Natural killer cell (primary cell): ENCODE data around the gene R3HDM2. TPM values are rescaled to one million over a fixed set of nuclear protein-coding genes. Genes with fewer than 3 reads are reported as not detected.
"Not testable (repeated sequence)": the region's sequence is repeated elsewhere in the genome, so short reads cannot be mapped to it uniquely, and the experiment has no call there.

Experiments
- ATAC-seq, 3 donors: fragments of 150-1000 bp in 2 of 3; fragments of 200-7000 bp in 1 of 3; cut with Tn5 transposase; 1 replicate in 1 of 3; 2 replicates in 2 of 3; pipeline ENCODE4 v1.10.0; 2021; ENCODE audit warnings: mild to moderate bottlenecking in 2 of 3, moderate library complexity in 2 of 3
- DNase-seq, 2 donors: peaks; one replicate each; pipeline versions ENCODE4 v3.0.0 to v3.0.0-alpha.2; 2013 to 2021; ENCODE audit warnings: mixed read lengths in 1 of 2
- H3K27ac ChIP-seq: one replicate; pipeline ENCODE4 v1.5.1; 2013; ENCODE audit warnings: mild to moderate bottlenecking, low read length
- H3K27me3 ChIP-seq: one replicate; pipeline ENCODE4 v1.6.1; 2013; ENCODE audit warnings: low read length; ENCODE audit not compliant: control insufficient read depth, insufficient read depth
- H3K36me3 ChIP-seq: one replicate; pipeline ENCODE4 v1.6.1; 2013; ENCODE audit warnings: low read length; ENCODE audit not compliant: control insufficient read depth, insufficient read depth
- H3K4me1 ChIP-seq: one replicate; pipeline ENCODE4 v1.6.1; 2013; ENCODE audit warnings: low read length; ENCODE audit not compliant: control insufficient read depth, insufficient read depth
- H3K4me3 ChIP-seq: one replicate; pipeline ENCODE4 v1.5.1; 2013; ENCODE audit warnings: low read length
- H3K9me3 ChIP-seq: one replicate; pipeline ENCODE4 v1.6.1; 2013; ENCODE audit warnings: low read length; ENCODE audit not compliant: control insufficient read depth, insufficient read depth
- H3K27ac Mint-ChIP-seq, 2 donors: one replicate each; pipeline ENCODE4 v1.8.0; 2022; ENCODE audit warnings: mild to moderate bottlenecking in 2 of 2, mixed read lengths in 2 of 2, moderate library complexity in 1 of 2
- H3K27me3 Mint-ChIP-seq, 2 donors: one replicate each; pipeline ENCODE4 v1.8.0; 2022; ENCODE audit warnings: low read depth in 2 of 2, mixed read lengths in 2 of 2
- H3K36me3 Mint-ChIP-seq: one replicate; pipeline ENCODE4 v1.8.0; 2022; ENCODE audit warnings: mixed read lengths
- H3K4me1 Mint-ChIP-seq, 2 donors: one replicate each; pipeline ENCODE4 v1.8.0; 2022; ENCODE audit warnings: mixed read lengths in 2 of 2
- H3K4me3 Mint-ChIP-seq: one replicate; pipeline ENCODE4 v1.8.0; 2022; ENCODE audit warnings: mild to moderate bottlenecking, moderate library complexity, mixed read lengths
- H3K9me3 Mint-ChIP-seq, 2 donors: one replicate each; pipeline ENCODE4 v1.8.0; 2022; ENCODE audit warnings: mixed read lengths in 2 of 2
- WGBS: methylation state at CpG from one replicate; pipeline ENCODE4 v1.1.7; 2013; ENCODE audit warnings: missing lambda C conversion rate; ENCODE audit not compliant: insufficient coverage; 5-methylcytosine and 5-hydroxymethylcytosine counted together
- intact Hi-C: fragments of 100-400 bp; cut with micrococcal nuclease; formaldehyde crosslinking; loops from one replicate; pipeline ENCODE4 v1.14.2; 2022
- total RNA-seq, 4 donors: library from RNA; stranded (reverse); fragments of 120-200 nt in 1 of 4; gene quantifications; one replicate each; pipeline versions ENCODE4 v1.2.3 to v1.2.4, GENCODE V29; 2013 to 2022
- TF ChIP-seq, protein P1 (sequence below): fragments of 200-600 bp; IDR thresholded peaks from one replicate; pipeline ENCODE4 v1.8.0; 2022; ENCODE audit warnings: antibody characterized with exemption

R3HDM2 gene
- total RNA-seq, 3 donors from 2014 or later (not counting 1 experiment from before 2014, with no cell fraction given): 110 to 124 (median 123) TPM

DNA sequence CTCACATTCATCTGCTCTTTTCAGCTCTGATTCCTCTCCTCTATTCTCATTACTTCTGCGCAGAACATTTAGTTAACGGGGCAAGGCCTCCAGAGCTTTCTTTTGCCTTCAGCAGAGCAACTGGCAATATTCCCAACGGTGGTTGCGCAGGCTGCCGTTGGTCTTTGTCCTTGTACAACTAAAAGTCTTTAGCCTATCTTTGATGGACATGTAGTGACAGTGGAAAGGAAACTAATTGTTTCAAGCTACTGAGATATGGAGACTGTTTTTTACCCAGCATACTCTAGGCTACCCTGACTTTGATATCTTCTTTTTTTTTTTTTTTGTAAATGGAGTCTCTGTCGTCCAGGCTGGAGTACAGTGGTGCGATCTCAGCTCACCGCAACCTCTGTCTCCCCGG is 12.6 kb downstream of the R3HDM2 start:
- WGBS: 94% methylated on average over 9 of the region's 9 CpGs
- no peaks in the 10 kb centered on the region for H3K36me3 Mint-ChIP-seq
- ATAC-seq (no peak), DNase-seq (no peak)
- H3K27me3 Mint-ChIP-seq: no peaks in the 10 kb centered on the region
- Histone ChIP-seq H3K27ac (no peak overlapping the region), H3K36me3 (peaks cover 20% of the 10 kb centered on the region), H3K9me3 (no peaks in the 10 kb centered on the region), H3K27me3 (no peaks in the 10 kb centered on the region), H3K4me1 (no peaks in the 10 kb centered on the region), H3K4me3 (no peak overlapping the region)
- H3K4me3 Mint-ChIP-seq: no peak overlapping the region
- intact Hi-C loops: no loop called here
- no peaks in the 10 kb centered on the region for H3K9me3 Mint-ChIP-seq
- TF ChIP-seq, protein P1, sequence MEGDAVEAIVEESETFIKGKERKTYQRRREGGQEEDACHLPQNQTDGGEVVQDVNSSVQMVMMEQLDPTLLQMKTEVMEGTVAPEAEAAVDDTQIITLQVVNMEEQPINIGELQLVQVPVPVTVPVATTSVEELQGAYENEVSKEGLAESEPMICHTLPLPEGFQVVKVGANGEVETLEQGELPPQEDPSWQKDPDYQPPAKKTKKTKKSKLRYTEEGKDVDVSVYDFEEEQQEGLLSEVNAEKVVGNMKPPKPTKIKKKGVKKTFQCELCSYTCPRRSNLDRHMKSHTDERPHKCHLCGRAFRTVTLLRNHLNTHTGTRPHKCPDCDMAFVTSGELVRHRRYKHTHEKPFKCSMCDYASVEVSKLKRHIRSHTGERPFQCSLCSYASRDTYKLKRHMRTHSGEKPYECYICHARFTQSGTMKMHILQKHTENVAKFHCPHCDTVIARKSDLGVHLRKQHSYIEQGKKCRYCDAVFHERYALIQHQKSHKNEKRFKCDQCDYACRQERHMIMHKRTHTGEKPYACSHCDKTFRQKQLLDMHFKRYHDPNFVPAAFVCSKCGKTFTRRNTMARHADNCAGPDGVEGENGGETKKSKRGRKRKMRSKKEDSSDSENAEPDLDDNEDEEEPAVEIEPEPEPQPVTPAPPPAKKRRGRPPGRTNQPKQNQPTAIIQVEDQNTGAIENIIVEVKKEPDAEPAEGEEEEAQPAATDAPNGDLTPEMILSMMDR: no peak
- peak overlapping the region; percentile 1 to 15 for H3K27ac Mint-ChIP-seq
- peaks cover 19 to 34% of the 10 kb centered on the region in 2 donors for H3K4me1 Mint-ChIP-seq

DNA sequence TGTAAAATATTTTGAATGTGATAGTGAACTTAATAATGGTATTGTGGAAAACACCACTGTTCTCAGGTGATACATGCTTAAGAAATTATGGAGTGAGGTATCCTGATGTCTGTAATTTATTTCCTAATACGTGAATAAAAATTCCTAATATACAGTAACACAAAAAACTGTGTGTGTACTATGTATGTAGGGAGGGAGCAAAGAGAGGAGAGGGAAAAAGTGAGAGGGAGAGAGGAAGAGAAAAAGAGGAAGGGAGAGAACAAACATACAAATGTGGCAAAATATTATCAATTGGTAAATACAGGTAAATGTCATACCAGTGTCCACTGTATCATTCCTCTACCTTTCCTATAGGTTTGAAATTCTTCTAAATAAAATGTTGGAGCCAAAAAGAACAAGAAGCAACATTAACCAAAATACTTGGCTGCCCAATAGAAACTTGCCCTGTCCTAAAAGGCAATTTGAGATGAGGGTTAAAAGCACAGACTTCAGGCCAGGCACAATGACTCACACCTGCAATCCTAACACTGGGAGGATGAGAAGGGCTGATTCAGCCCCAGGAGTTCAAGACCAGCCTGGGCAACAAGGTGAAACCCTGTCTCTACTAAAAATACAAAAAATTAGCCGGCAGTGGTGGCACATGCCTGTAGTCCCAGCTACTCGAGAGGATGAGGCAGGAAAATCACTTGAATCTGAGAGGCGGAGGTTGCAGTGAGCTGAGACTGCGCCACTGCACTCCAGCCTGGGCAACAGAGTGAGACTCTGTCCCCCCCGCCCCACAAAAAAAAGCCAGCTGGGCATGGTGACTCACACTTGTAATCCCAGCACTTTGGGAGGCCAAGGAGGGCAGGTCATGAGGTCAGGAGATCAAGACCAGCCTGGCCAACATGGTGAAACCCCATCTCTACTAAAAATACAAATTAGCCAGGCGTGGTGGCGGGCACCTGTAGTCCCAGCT is 14.5 kb downstream of the R3HDM2 start:
- intact Hi-C loops: no loop called here
- Histone ChIP-seq H3K27ac (no peak overlapping the region), H3K4me3 (no peak overlapping the region), H3K27me3 (no peaks in the 10 kb centered on the region), H3K4me1 (no peaks in the 10 kb centered on the region), H3K36me3 (peaks cover 6% of the 10 kb centered on the region), H3K9me3 (no peaks in the 10 kb centered on the region)
- no peaks in the 10 kb centered on the region for H3K27me3 Mint-ChIP-seq
- no peaks in the 10 kb centered on the region for H3K9me3 Mint-ChIP-seq
- TF ChIP-seq, protein P1: no peak
- peak overlapping the region; percentile 8 to 56 for H3K27ac Mint-ChIP-seq
- H3K36me3 Mint-ChIP-seq: no peaks in the 10 kb centered on the region
- no peak overlapping the region for H3K4me3 Mint-ChIP-seq
- ATAC-seq (no peak), DNase-seq (no peak)
- peaks cover 30 to 39% of the 10 kb centered on the region in 2 donors for H3K4me1 Mint-ChIP-seq
- WGBS: 93% methylated on average over 7 of the region's 8 CpGs

DNA sequence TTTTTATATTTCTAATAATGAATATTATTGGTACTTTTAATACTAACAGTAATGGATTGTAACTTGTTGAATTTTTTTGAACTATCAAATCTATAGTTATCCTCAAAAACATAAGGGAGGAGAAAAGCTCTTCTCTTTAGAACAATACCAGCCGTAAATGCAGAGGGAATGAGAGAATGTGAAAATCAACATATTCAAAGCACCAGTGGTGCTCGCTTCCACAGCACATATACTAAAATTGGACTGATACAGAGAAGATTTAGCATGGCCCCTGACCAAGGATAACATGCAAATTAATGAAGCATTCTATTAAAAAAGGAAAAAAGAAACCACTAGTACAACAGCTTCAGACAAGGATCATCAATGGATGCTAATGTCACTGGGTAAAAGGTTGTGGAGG is 15.8 kb downstream of the R3HDM2 start:
- no peaks in the 10 kb centered on the region for H3K27me3 ChIP-seq
- H3K9me3 ChIP-seq: no peaks in the 10 kb centered on the region
- Mint-ChIP-seq H3K27ac (peak overlapping the region; percentile 47 to 56), H3K36me3 (no peaks in the 10 kb centered on the region), H3K4me3 (no peak overlapping the region), H3K4me1 (peaks cover 33 to 34% of the 10 kb centered on the region in 2 donors), H3K27me3 (no peaks in the 10 kb centered on the region), H3K9me3 (no peaks in the 10 kb centered on the region)
- H3K27ac ChIP-seq: no peak overlapping the region
- 100% methylated on average over 1 of the region's 2 CpGs for WGBS
- H3K4me1 ChIP-seq: no peaks in the 10 kb centered on the region
- intact Hi-C loops: no loop called here
- DNase-seq (no peak), ATAC-seq (no peak)
- H3K4me3 ChIP-seq: no peak overlapping the region
- peaks cover 3% of the 10 kb centered on the region for H3K36me3 ChIP-seq
- TF ChIP-seq, protein P1: no peak

DNA sequence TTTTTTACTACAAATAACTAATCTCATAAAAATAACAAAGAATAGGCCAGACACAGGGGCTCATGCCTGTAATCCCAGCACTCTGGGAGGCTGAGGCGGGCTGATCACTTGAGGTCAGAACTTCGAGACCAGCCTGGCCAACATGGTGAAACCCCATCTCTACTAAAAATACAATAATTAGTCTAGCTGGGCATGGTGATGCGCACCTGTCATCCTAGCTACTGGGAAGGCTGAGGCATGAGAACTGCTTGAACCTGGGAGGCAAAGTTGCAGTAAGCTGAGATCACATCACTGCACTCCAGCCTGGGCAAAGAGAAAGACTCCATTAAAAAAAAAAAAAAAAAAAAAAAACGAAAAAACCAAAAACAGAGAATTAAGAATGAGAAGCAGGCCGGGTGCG is 16.7 kb downstream of the R3HDM2 start:
- H3K27me3 ChIP-seq, H3K9me3 Mint-ChIP-seq, H3K36me3 Mint-ChIP-seq, H3K4me3 Mint-ChIP-seq, ATAC-seq, H3K9me3 ChIP-seq, H3K36me3 ChIP-seq, H3K4me3 ChIP-seq, intact Hi-C loops, H3K27ac Mint-ChIP-seq, DNase-seq, H3K4me1 ChIP-seq, H3K27me3 Mint-ChIP-seq, H3K27ac ChIP-seq: not testable (repeated sequence)
- WGBS: 85% methylated on average over 6 of the region's 6 CpGs
- H3K4me1 Mint-ChIP-seq: peaks cover 26 to 34% of the 10 kb centered on the region in 2 donors
